ES-I3 (cell line): ENCODE measurements around the gene B3GLCT.
"Not testable (repeated sequence)": the region's sequence is repeated elsewhere in the genome, so short reads cannot be mapped to it uniquely, and the experiment has no call there.

Experiments
- H3K36me3 ChIP-seq: 2 replicates; pipeline ENCODE4 v1.6.1; 2013; ENCODE audit warnings: mild to moderate bottlenecking, low read length, control low read depth, moderate library complexity; ENCODE audit not compliant: insufficient read depth
- H3K4me1 ChIP-seq: 2 replicates; pipeline ENCODE4 v1.6.1; 2013; ENCODE audit warnings: mild to moderate bottlenecking, control low read depth, low read length; ENCODE audit not compliant: insufficient read depth
- H3K9ac ChIP-seq: 2 replicates; pipeline ENCODE4 v1.6.1; 2013; ENCODE audit warnings: low read depth, mild to moderate bottlenecking, low read length, moderate library complexity
- H3K9me3 ChIP-seq: 2 replicates; pipeline ENCODE4 v1.6.1; 2013; ENCODE audit warnings: mild to moderate bottlenecking, low read length, moderate library complexity; ENCODE audit not compliant: control insufficient read depth, insufficient read depth

Gene B3GLCT

DNA sequence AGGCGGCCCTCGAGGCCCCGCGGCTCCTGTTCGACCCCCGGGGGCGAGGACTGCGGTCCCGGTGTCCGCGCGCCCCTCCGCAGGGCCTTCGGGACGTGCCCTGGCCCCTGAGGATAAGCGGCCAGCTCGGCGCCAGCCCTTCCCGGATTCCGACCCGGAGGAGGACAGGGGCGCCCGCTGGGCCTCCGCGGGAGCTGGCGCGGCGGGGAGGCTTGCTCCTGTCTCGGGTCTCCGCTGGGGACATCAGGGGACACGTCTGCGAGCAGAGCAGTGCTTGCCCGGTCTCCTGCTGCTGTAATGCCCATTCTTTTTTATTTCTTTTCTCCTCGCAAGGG lies 829 bp downstream of the B3GLCT start:
- Histone ChIP-seq H3K36me3 (no peaks in the 10 kb centered on the region), H3K9ac (peak overlapping the region; percentile 82), H3K9me3 (no peaks in the 10 kb centered on the region), H3K4me1 (no peaks in the 10 kb centered on the region)

GRCh38 chr13:31201341-31202031 lies 1.7 kb downstream of the B3GLCT start:
- no peaks in the 10 kb centered on the region for H3K4me1 ChIP-seq

GRCh38 chr13:31204592-31204991 lies 4.8 kb downstream of the B3GLCT start:
- Histone ChIP-seq H3K9ac (no peak overlapping the region), H3K36me3 (no peaks in the 10 kb centered on the region), H3K4me1 (0 out of 2 replicates have a peak, but pooled peaks cover 3% of the 10 kb centered on the region), H3K9me3 (no peaks in the 10 kb centered on the region)

More at GRCh38 chr13:31201341-31202031, 1.7 kb downstream of the B3GLCT start:
- Histone ChIP-seq H3K9ac (peak overlapping the region; percentile 82; the same call in 1 of the 2 replicates), H3K9me3 (no peaks in the 10 kb centered on the region), H3K36me3 (no peaks in the 10 kb centered on the region)

DNA sequence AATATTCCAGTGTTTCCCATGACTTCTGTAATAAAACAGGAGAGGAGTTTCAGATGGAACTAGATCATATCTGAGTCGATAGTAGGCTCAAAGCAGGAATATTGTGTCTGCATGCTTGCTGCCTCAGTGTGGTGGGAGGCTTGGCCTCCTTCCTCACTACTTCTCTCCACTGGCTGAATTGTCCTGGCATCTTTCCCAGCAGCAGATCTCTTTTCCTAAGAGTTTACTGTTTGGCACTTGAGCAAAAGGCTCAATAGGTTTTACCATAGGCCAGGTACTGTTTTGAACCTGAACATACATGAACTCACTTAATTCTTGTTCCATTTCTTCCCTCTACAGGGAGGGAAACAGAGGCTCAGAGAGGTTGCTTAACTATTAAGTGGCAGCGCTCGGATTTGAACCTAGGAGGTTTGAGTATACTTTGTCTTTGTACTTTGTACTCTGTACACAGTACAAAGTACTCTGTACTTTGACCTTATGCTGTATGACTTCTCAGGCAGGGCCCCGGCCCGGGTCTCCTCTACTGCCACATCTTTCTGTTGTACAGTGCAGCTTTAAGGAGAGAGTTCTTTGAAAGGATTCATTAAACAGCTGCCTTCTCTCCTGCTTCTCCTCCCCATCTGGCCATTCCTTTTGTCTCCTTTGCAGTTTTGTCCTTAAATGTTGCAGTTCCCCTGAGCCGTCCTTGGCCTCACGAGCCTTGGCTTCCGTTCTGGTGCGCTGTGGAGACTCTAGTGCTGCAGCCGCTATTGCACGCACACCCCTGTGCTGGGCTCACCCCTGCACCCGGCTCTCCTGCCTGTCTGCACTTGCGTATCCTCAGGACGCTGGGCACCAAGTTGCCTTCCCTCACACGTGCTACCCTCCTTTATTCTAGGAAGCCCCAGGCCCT lies 8.1 kb downstream of the B3GLCT start:
- Histone ChIP-seq H3K9me3 (no peaks in the 10 kb centered on the region), H3K9ac (no peak overlapping the region), H3K4me1 (0 out of 2 replicates have a peak, but pooled peaks cover 8% of the 10 kb centered on the region), H3K36me3 (no peaks in the 10 kb centered on the region)

GRCh38 chr13:31208559-31209122 lies 8.9 kb downstream of the B3GLCT start:
- no peaks in the 10 kb centered on the region for H3K36me3 ChIP-seq
- H3K9ac ChIP-seq, result no peak overlapping the region
- 0 out of 2 replicates have a peak, but pooled peaks cover 8% of the 10 kb centered on the region for H3K4me1 ChIP-seq
- H3K9me3 ChIP-seq, result no peaks in the 10 kb centered on the region

GRCh38 chr13:31209172-31209840 lies 9.5 kb downstream of the B3GLCT start:
- Histone ChIP-seq H3K9ac (no peak overlapping the region), H3K36me3 (no peaks in the 10 kb centered on the region), H3K4me1 (0 out of 2 replicates have a peak, but pooled peaks cover 8% of the 10 kb centered on the region), H3K9me3 (no peaks in the 10 kb centered on the region)

DNA sequence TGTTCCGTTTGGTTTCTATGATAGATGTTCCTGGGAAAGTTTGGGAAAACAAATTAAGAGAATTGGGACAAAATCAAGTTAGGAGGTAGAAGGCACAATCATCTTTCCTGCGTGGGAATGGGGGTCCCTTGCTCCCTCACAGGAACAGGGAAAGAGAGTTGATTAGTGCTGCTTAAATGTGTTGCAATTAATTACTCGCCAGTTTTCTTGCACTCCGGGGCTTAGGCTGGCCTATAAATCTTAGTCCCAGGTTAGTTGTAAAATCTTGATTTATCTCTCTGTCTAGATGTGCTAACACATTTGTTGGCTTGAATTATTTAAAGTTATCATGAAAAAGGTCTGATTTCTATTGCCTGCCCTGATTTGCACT lies 10.1 kb downstream of the B3GLCT start:
- H3K9me3 ChIP-seq, result no peaks in the 10 kb centered on the region
- H3K4me1 ChIP-seq, result 0 out of 2 replicates have a peak, but pooled peaks cover 8% of the 10 kb centered on the region
- H3K36me3 ChIP-seq, result no peaks in the 10 kb centered on the region
- no peak overlapping the region for H3K9ac ChIP-seq

DNA sequence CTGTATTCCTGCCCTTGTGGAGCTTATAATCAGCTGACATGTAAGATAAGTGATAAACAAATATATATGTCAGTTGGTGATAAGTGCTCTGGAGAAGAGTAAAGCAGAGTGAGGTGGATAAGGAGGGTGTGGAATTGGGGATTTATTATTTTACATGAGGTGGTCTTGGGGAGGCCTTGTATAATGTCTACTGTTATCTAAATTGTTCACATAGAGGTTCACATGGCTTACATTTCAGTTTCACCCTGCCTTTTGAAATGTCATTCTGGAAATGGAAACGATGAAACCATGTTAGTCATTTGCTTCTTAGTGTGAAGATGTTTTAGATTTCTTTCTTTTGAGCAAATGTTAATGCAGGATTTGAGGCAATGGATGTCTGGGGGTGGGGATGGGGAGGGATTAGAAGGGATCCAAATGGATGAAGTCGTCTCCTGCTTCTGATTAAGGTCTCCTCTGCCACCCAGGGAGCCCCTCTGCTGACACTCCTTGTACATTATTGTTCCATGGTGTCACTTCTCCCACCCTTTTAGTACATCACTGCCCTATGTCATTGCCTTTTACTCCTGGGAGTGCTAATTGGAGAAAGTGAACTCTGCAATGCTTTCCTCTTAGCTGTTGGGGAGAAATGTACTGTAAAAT lies 14.0 kb downstream of the B3GLCT start:
- Histone ChIP-seq H3K9ac (no peak overlapping the region), H3K9me3 (no peaks in the 10 kb centered on the region), H3K36me3 (no peaks in the 10 kb centered on the region), H3K4me1 (0 out of 2 replicates have a peak, but pooled peaks cover 8% of the 10 kb centered on the region)

- no peaks in the 10 kb centered on the region for H3K9me3 ChIP-seq
- H3K9ac ChIP-seq, result no peak overlapping the region
- no peaks in the 10 kb centered on the region for H3K36me3 ChIP-seq
- H3K4me1 ChIP-seq, result 0 out of 2 replicates have a peak, but pooled peaks cover 5% of the 10 kb centered on the region
Observed at GRCh38 chr13:31214435-31214834, 14.7 kb downstream of the B3GLCT start.

DNA sequence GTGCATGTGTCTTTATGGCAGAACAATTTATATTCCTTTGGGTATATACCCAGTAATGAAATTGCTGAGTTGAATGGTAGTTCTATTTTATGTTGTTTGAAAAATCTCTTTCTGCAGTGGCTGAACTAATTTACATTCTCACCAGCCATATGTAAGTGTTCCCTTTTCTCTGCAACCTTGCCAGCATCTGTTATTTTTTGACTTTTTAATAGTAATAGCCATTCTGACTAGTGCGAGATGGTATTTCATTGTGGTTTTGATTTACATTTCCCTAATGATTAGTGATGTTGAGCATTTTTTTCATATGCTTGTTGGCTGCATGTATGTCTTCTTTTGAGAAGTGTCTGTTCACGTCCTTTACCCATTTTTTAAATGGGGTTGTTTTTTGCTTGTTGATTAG lies 17.1 kb downstream of the B3GLCT start:
- not testable (repeated sequence) for H3K9ac ChIP-seq, H3K9me3 ChIP-seq, H3K4me1 ChIP-seq, H3K36me3 ChIP-seq

DNA sequence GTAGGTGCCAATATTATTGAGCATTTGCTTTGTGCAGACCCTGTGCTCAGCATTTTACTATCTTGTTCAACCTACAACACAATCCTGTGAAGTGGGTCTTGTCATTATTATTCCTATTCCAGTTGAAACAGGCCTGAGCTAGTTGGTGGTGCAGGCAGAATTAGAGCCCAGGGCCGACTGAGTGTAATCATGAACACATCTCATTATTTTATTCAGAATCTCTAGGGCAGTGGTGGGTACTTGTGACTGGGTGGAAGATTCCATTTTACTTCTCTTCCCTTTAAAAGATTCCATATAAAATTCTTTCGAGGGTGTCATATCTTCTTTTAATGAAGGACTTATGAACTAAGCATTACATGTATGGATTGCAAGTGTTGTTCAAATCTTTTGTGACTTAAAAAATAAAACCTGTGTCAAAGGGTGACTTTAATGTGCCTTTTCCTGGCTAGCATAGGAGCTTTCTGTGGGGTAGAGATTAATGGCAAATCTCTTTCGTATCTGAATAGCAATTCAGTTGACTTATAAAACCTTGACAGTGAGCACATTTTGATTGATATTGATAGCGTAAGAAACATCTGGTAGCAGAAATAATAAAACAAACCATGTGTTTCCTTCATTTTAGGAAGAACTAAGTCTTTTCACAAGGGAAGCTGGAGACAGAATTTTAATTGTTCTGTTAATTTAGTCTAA lies 20.3 kb downstream of the B3GLCT start:
- Histone ChIP-seq H3K9ac (no peak overlapping the region), H3K4me1 (no peaks in the 10 kb centered on the region), H3K36me3 (no peaks in the 10 kb centered on the region), H3K9me3 (no peaks in the 10 kb centered on the region)

GRCh38 chr13:31221057-31221456 lies 21.3 kb downstream of the B3GLCT start:
- peaks cover under 1% of the 10 kb centered on the region; the same call in 1 of the 2 replicates for H3K4me1 ChIP-seq
- no peaks in the 10 kb centered on the region for H3K9me3 ChIP-seq
- H3K36me3 ChIP-seq, result no peaks in the 10 kb centered on the region
- H3K9ac ChIP-seq, result no peak overlapping the region

DNA sequence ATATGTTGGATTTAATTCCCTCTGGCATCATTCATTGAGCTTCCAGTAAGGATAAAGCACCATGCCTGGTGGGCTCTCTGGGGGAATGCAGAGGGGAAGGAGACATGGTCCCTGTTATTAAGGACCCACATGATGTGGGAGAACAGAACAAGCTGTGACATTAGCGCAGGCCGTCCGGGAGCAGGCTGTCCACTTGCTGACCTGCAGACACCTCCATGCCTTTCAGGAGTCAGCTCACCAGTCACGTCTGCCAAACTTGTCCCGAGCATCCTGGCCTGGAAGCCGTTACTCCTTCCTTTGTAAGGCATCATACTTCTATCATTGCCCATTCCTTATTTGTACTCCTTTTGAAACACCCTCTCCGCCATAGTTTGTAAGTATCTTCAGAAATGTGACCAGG lies 23.4 kb downstream of the B3GLCT start:
- Histone ChIP-seq H3K36me3 (no peaks in the 10 kb centered on the region), H3K9ac (no peak overlapping the region), H3K9me3 (no peaks in the 10 kb centered on the region), H3K4me1 (peaks cover 3% of the 10 kb centered on the region; the same call in 1 of the 2 replicates)
